ENCODE measurements around the gene C1orf74. TPM values are rescaled to one million over a fixed set of nuclear protein-coding genes. Genes with fewer than 3 reads are reported as not detected.

C1orf74 gene
- polyA plus RNA-seq, 1 of the 3 experiments (the other 2 are of a cell fraction): 1.5 TPM

DNA sequence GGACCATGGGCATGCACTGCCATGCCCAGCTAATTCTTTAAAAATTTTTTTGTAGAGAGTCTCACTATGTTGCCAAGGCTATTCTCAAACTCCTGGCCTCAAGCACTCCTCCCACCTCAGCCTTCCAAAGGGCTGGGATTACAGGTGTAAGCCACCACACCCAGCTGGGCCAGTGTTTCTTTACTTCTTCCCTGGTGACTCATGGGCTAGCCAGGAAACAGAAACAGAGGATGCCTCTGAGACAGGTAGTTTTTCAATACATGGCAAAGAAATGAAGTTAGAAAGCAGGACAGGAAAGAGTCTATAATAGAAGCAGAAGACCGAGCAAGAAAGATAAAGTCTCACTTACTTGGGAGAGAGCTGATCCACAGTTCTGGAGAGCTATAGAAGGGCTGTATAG, 7.6 kb upstream of the C1orf74 start:
- CTCF ChIA-PET: interaction anchor here (1.7 kb wide), 1 partner anchor 31 kb away, joined by 3 read pairs; no protein-coding TSS in a partner anchor

More for the DNA sequence above, 7.6 kb upstream of the C1orf74 start:
- Histone ChIP-seq H3K27ac (ENCODE audit: low read depth in 2 of 2, low read length in 1 of 2) (no peak overlapping the region), H3K79me2 (ENCODE audit: insufficient read depth) (no peaks in the 10 kb centered on the region), H3K36me3 (replicated peaks in 1 of 2; ENCODE audit: control insufficient read depth in 1 of 2, insufficient read depth in 2 of 2, low read length in 1 of 2) (no peaks in the 10 kb centered on the region), H3K4me2 (no peak overlapping the region), H3K27me3 (ENCODE audit: insufficient read depth) (no peaks in the 10 kb centered on the region), H3K9me2 (no peaks in the 10 kb centered on the region), H3K9ac (no peak overlapping the region), H3K4me1 (ENCODE audit: control insufficient read depth in 1 of 2, insufficient read depth in 2 of 2, low read depth in 1 of 2, low read length in 1 of 2) (peaks cover 0 to 15% of the 10 kb centered on the region in 2 experiments; a peak in 2 of 4 replicates), H3K4me3 (ENCODE audit: low read depth in 2 of 2, low read length in 1 of 2) (no peak overlapping the region), H2AFZ (ENCODE audit: low read depth) (no peak overlapping the region), H3K9me3 (no peaks in the 10 kb centered on the region), H4K20me1 (ENCODE audit: insufficient read depth) (no peaks in the 10 kb centered on the region), H3F3A (replicated peaks; ENCODE audit: insufficient read depth) (peaks cover 7% of the 10 kb centered on the region)
- TF ChIP-seq, protein P1, sequence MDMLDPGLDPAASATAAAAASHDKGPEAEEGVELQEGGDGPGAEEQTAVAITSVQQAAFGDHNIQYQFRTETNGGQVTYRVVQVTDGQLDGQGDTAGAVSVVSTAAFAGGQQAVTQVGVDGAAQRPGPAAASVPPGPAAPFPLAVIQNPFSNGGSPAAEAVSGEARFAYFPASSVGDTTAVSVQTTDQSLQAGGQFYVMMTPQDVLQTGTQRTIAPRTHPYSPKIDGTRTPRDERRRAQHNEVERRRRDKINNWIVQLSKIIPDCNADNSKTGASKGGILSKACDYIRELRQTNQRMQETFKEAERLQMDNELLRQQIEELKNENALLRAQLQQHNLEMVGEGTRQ (IDR thresholded peaks at IDR 0.05; ENCODE audit: borderline replicate concordance, low read depth, low read length): no peak
- no peak for TF ChIP-seq FOSL2 (IDR thresholded peaks at IDR 0.05; ENCODE audit: borderline replicate concordance, low read depth)
- TF ChIP-seq, protein P2, sequence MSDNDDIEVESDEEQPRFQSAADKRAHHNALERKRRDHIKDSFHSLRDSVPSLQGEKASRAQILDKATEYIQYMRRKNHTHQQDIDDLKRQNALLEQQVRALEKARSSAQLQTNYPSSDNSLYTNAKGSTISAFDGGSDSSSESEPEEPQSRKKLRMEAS (IDR thresholded peaks at IDR 0.05; ENCODE audit: low read depth): no peak
- no peak for TF ChIP-seq TEAD4 (IDR thresholded peaks at IDR 0.05; ENCODE audit: borderline replicate concordance, insufficient read depth)
- TF ChIP-seq, protein P3, sequence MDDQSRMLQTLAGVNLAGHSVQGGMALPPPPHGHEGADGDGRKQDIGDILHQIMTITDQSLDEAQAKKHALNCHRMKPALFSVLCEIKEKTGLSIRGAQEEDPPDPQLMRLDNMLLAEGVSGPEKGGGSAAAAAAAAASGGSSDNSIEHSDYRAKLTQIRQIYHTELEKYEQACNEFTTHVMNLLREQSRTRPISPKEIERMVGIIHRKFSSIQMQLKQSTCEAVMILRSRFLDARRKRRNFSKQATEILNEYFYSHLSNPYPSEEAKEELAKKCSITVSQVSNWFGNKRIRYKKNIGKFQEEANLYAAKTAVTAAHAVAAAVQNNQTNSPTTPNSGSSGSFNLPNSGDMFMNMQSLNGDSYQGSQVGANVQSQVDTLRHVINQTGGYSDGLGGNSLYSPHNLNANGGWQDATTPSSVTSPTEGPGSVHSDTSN (IDR thresholded peaks at IDR 0.05): no peak
- TF ChIP-seq MEF2A (IDR thresholded peaks at IDR 0.05; ENCODE audit: borderline replicate concordance, low read depth): no peak
- TF ChIP-seq, protein P4, sequence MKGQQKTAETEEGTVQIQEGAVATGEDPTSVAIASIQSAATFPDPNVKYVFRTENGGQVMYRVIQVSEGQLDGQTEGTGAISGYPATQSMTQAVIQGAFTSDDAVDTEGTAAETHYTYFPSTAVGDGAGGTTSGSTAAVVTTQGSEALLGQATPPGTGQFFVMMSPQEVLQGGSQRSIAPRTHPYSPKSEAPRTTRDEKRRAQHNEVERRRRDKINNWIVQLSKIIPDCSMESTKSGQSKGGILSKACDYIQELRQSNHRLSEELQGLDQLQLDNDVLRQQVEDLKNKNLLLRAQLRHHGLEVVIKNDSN (IDR thresholded peaks at IDR 0.05; ENCODE audit: borderline replicate concordance, low read depth): no peak
- no peak for TF ChIP-seq POLR2AphosphoS5 (IDR thresholded peaks at IDR 0.05; ENCODE audit: low read depth, low read length)
- no peak for TF ChIP-seq RFX5 (IDR thresholded peaks at IDR 0.05; ENCODE audit: low read length)
- TF ChIP-seq EZH2phosphoT487 (IDR thresholded peaks at IDR 0.05; ENCODE audit: borderline replicate concordance, low read depth): no peak
- no peak for TF ChIP-seq YY1 (IDR thresholded peaks at IDR 0.05; ENCODE audit: low read depth)
- TF ChIP-seq RAD21 (IDR thresholded peaks at IDR 0.05; ENCODE audit: low read length): no peak
- TF ChIP-seq, protein P5, sequence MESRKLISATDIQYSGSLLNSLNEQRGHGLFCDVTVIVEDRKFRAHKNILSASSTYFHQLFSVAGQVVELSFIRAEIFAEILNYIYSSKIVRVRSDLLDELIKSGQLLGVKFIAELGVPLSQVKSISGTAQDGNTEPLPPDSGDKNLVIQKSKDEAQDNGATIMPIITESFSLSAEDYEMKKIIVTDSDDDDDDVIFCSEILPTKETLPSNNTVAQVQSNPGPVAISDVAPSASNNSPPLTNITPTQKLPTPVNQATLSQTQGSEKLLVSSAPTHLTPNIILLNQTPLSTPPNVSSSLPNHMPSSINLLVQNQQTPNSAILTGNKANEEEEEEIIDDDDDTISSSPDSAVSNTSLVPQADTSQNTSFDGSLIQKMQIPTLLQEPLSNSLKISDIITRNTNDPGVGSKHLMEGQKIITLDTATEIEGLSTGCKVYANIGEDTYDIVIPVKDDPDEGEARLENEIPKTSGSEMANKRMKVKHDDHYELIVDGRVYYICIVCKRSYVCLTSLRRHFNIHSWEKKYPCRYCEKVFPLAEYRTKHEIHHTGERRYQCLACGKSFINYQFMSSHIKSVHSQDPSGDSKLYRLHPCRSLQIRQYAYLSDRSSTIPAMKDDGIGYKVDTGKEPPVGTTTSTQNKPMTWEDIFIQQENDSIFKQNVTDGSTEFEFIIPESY (IDR thresholded peaks at IDR 0.05; ENCODE audit: borderline replicate concordance, low read depth): no peak
- no peak for TF ChIP-seq NFIC (IDR thresholded peaks at IDR 0.05; ENCODE audit: borderline replicate concordance)
- no peak for DNase-seq
- POLR2A ChIA-PET: no interaction called here
- 78% methylated on average over 1 of the region's 1 CpG for WGBS (ENCODE audit: low lambda C conversion rate)
